Neural cell (in vitro differentiated cells): ENCODE measurements around the gene VPS54. TPM values are rescaled to one million over a fixed set of nuclear protein-coding genes. Genes with fewer than 3 reads are reported as not detected.

Source experiments
- H2AFZ ChIP-seq: fragments of 200-600, 300-800 bp; sonication (generic), shearing (Covaris generic); 2 replicates; pipeline ENCODE4 v1.6.0; 2014; ENCODE audit warnings: low read depth, mild to moderate bottlenecking, antibody characterized with exemption, low read length, moderate library complexity
- H3F3A ChIP-seq: fragments of 200-600 bp; shearing (Covaris generic); 2 replicates; pipeline ENCODE4 v1.6.1; 2016; ENCODE audit warnings: mild to moderate bottlenecking, moderate library complexity, mixed read lengths, antibody characterized with exemption, low read length; ENCODE audit not compliant: insufficient read depth, poor library complexity, severe bottlenecking
- H3K27ac ChIP-seq: fragments of 200-600, 300-800 bp; sonication (generic), shearing (Covaris generic); 2 replicates; pipeline ENCODE4 v1.5.1; 2014; ENCODE audit warnings: mild to moderate bottlenecking, low read length, moderate library complexity
- H3K27me3 ChIP-seq: fragments of 300-800, 200-600 bp; sonication (generic), shearing (Covaris generic); 2 replicates; pipeline ENCODE4 v1.6.0; 2014; ENCODE audit warnings: mild to moderate bottlenecking, low read depth, low read length, moderate library complexity; ENCODE audit not compliant: insufficient read depth
- H3K36me3 ChIP-seq: fragments of 300-800, 200-600 bp; sonication (generic), shearing (Covaris generic); 2 replicates; pipeline ENCODE4 v1.5.1; 2014; ENCODE audit warnings: mild to moderate bottlenecking, antibody characterized with exemption, low read length, moderate library complexity; ENCODE audit not compliant: insufficient read depth
- H3K4me2 ChIP-seq: fragments of 300-800, 200-600 bp; sonication (generic), shearing (Covaris generic); 2 replicates; pipeline ENCODE4 v1.6.0; 2014; ENCODE audit warnings: mild to moderate bottlenecking, low read length
- H3K4me3 ChIP-seq: fragments of 300-800, 200-600 bp; sonication (generic), shearing (Covaris generic); 2 replicates; pipeline ENCODE4 v1.5.1; 2014; ENCODE audit warnings: mild to moderate bottlenecking, low read length, moderate library complexity
- H3K79me2 ChIP-seq: fragments of 200-600 bp; shearing (Covaris generic); replicated peaks from 2 replicates; pipeline ENCODE4 v1.6.0; 2014; ENCODE audit warnings: mild to moderate bottlenecking, low read length, moderate library complexity; ENCODE audit not compliant: insufficient read depth
- H3K9ac ChIP-seq: fragments of 300-800, 200-600 bp; sonication (generic), shearing (Covaris generic); 2 replicates; pipeline ENCODE4 v1.6.1; 2016; ENCODE audit warnings: mild to moderate bottlenecking, low read length, mixed read lengths
- H3K9me2 ChIP-seq: fragments of 200-600 bp; shearing (Covaris generic); 2 replicates; pipeline ENCODE4 v1.6.1; 2016; ENCODE audit warnings: mild to moderate bottlenecking, low read length, mixed read lengths; ENCODE audit not compliant: insufficient read depth
- H3K9me3 ChIP-seq: fragments of 200-600, 300-800 bp; sonication (generic), shearing (Covaris generic); 2 replicates; pipeline ENCODE4 v1.6.1; 2016; ENCODE audit warnings: mild to moderate bottlenecking, mixed run types, low read length, moderate library complexity, mixed read lengths
- H4K20me1 ChIP-seq: fragments of 200-600 bp; shearing (Covaris generic); 2 replicates; pipeline ENCODE4 v1.6.1; 2016; ENCODE audit warnings: mild to moderate bottlenecking, mixed run types; ENCODE audit not compliant: insufficient read depth
- CTCF ChIP-seq: fragments of 450-650 bp; IDR thresholded peaks from 2 replicates; pipeline ENCODE4 v1.5.1; 2014; ENCODE audit warnings: antibody characterized with exemption, mild to moderate bottlenecking, moderate library complexity; ENCODE audit not compliant: poor library complexity, severe bottlenecking
- EP300 ChIP-seq: fragments of 450-650 bp; conservative IDR thresholded peaks from 2 replicates; pipeline ENCODE4 v1.6.1; 2014; ENCODE audit warnings: antibody characterized with exemption, mild to moderate bottlenecking, moderate library complexity; ENCODE audit not compliant: poor library complexity, severe bottlenecking
- EZH2 ChIP-seq: fragments of 200-600, 300-800 bp; shearing (Covaris generic), sonication (generic); IDR thresholded peaks from 2 replicates; pipeline ENCODE4 v1.6.1; 2014; ENCODE audit warnings: antibody characterized with exemption, low read length, borderline replicate concordance, mild to moderate bottlenecking; ENCODE audit not compliant: insufficient read depth, poor library complexity, severe bottlenecking
- MXI1 ChIP-seq: fragments of 450-650 bp; conservative IDR thresholded peaks from 2 replicates; pipeline ENCODE4 v1.6.1; 2014; ENCODE audit warnings: antibody characterized with exemption, mild to moderate bottlenecking; ENCODE audit not compliant: poor library complexity, severe bottlenecking
- POLR2AphosphoS5 ChIP-seq: IDR thresholded peaks from 2 replicates; pipeline ENCODE4 v1.6.1; 2012
- RAD21 ChIP-seq: fragments of 450-650 bp; conservative IDR thresholded peaks from 2 replicates; pipeline ENCODE4 v1.6.1; 2014; ENCODE audit warnings: antibody characterized with exemption, mild to moderate bottlenecking, moderate library complexity
- SMC3 ChIP-seq: fragments of 450-650 bp; conservative IDR thresholded peaks from 2 replicates; pipeline ENCODE4 v1.6.1; 2014; ENCODE audit warnings: antibody characterized with exemption, mild to moderate bottlenecking, moderate library complexity; ENCODE audit not compliant: poor library complexity
- TAF1 ChIP-seq: IDR thresholded peaks from 2 replicates; pipeline ENCODE4 v1.6.1; 2012; ENCODE audit warnings: low read depth
- polyA plus RNA-seq: library from polyadenylated mRNA; depleted of rRNA; stranded (reverse); fragments of >200 nt; gene quantifications from 2 replicates; pipeline ENCODE4 v1.2.3, GENCODE V29; 2014
- TF ChIP-seq, protein P1 (sequence below): IDR thresholded peaks from 2 replicates; pipeline ENCODE4 v1.6.1; 2012; ENCODE audit warnings: borderline replicate concordance

The VPS54 gene
- polyA plus RNA-seq, 1 donor from 2014 or later = 34.2 TPM

DNA sequence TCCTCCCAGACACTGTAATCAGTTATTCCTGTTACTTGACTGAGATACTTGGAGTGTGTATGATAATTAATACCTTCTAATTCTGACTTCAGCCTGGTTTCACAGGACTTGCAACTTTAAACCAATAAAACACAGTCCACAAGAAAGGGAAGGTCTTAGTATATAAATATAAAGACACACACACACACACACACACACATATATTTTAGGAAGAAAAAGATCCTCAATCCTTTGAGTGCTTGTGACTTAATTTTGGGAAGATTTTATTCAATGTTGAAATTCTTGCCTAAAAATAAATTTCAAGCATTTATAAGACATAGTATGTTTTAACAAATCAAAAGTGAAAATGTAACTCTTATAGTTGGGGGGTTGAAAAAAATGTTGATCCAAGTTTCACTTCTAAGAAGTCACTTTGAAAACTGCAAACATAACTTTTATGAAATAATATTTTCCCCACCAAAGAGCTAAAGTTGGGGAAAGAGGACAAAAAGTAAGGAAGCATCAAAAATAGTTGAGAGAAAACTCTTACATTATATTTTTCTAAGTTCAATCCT lies 824 bp upstream of the VPS54 start:
- Histone ChIP-seq H3K79me2 (peaks cover 35% of the 10 kb centered on the region), H3K36me3 (no peaks in the 10 kb centered on the region), H3K9ac (peak overlapping the region; percentile 83), H3K27me3 (no peaks in the 10 kb centered on the region), H3K27ac (no peak overlapping the region), H3K9me2 (no peaks in the 10 kb centered on the region), H3K4me2 (peak overlapping the region; percentile 44), H3K9me3 (no peaks in the 10 kb centered on the region), H2AFZ (peak overlapping the region; percentile 95), H3F3A (no peaks in the 10 kb centered on the region), H4K20me1 (no peaks in the 10 kb centered on the region), H3K4me3 (peak overlapping the region; percentile 74)
- TF ChIP-seq EP300 (no peak), SMC3 (no peak), TAF1 (no peak), CTCF (no peak), EZH2 (no peak), RAD21 (no peak), POLR2AphosphoS5 (no peak), MXI1 (no peak)
- TF ChIP-seq, protein P1, sequence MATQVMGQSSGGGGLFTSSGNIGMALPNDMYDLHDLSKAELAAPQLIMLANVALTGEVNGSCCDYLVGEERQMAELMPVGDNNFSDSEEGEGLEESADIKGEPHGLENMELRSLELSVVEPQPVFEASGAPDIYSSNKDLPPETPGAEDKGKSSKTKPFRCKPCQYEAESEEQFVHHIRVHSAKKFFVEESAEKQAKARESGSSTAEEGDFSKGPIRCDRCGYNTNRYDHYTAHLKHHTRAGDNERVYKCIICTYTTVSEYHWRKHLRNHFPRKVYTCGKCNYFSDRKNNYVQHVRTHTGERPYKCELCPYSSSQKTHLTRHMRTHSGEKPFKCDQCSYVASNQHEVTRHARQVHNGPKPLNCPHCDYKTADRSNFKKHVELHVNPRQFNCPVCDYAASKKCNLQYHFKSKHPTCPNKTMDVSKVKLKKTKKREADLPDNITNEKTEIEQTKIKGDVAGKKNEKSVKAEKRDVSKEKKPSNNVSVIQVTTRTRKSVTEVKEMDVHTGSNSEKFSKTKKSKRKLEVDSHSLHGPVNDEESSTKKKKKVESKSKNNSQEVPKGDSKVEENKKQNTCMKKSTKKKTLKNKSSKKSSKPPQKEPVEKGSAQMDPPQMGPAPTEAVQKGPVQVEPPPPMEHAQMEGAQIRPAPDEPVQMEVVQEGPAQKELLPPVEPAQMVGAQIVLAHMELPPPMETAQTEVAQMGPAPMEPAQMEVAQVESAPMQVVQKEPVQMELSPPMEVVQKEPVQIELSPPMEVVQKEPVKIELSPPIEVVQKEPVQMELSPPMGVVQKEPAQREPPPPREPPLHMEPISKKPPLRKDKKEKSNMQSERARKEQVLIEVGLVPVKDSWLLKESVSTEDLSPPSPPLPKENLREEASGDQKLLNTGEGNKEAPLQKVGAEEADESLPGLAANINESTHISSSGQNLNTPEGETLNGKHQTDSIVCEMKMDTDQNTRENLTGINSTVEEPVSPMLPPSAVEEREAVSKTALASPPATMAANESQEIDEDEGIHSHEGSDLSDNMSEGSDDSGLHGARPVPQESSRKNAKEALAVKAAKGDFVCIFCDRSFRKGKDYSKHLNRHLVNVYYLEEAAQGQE = no peak

GRCh38 chr2:64018701-64019082 lies 536 bp downstream of the VPS54 start:
- H3K9me2 ChIP-seq = no peaks in the 10 kb centered on the region
- TF ChIP-seq RAD21 (no peak), SMC3 (no peak), MXI1 (no peak), EZH2 (no peak), TAF1 (no peak), EP300 (no peak), POLR2AphosphoS5 (no peak), CTCF (no peak)
- TF ChIP-seq, protein P1 = no peak
- H3F3A ChIP-seq = no peaks in the 10 kb centered on the region
- no peaks in the 10 kb centered on the region for H4K20me1 ChIP-seq
- no peaks in the 10 kb centered on the region for H3K36me3 ChIP-seq
- H3K79me2 ChIP-seq = peaks cover 48% of the 10 kb centered on the region
- H3K9ac ChIP-seq = peak overlapping the region; percentile 83
- H3K4me2 ChIP-seq = peak overlapping the region; percentile 78
- peak overlapping the region; percentile 8 for H2AFZ ChIP-seq
- no peaks in the 10 kb centered on the region for H3K27me3 ChIP-seq
- peak overlapping the region; percentile 74 for H3K4me3 ChIP-seq
- H3K9me3 ChIP-seq = no peaks in the 10 kb centered on the region
- H3K27ac ChIP-seq = peak overlapping the region; percentile 75
